ENCODE data around the gene ZNF394. TPM values are rescaled to one million over a fixed set of nuclear protein-coding genes. Genes with fewer than 3 reads are reported as not detected.

The ZNF394 gene
- total RNA-seq, 2 donors from 2014 or later: 10.8 to 20.2 TPM

DNA sequence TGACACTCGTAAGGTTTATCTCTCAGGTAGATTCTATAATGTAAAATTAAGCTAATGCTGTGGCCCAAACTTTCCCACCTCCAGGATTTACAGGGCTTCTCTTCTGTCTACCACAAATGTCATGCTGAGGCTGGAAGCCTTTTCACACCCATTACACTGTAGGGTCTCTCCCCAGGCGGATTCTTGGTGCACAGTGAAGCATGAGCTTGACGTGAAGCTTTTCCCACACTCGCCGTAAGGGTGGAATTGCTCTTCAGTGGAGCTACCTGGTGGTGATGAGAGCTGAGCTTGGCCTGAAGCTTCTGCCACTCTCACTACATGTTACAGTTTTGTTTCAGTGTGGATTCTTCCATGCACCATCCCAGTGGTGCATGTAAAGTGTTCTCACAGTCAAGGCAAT lies 40.5 kb upstream of the ZNF394 start:
- no peaks in the 10 kb centered on the region for H3K4me1 ChIP-seq
- peaks cover 5 to 24% of the 10 kb centered on the region in 2 donors for H3K9me3 ChIP-seq
- H3K27ac ChIP-seq: no peak overlapping the region
- no peak for DNase-seq (ENCODE audit: low spot score)
- no peak overlapping the region for H3K4me3 ChIP-seq
- H3K27me3 ChIP-seq: no peaks in the 10 kb centered on the region
- TF ChIP-seq, protein P1, sequence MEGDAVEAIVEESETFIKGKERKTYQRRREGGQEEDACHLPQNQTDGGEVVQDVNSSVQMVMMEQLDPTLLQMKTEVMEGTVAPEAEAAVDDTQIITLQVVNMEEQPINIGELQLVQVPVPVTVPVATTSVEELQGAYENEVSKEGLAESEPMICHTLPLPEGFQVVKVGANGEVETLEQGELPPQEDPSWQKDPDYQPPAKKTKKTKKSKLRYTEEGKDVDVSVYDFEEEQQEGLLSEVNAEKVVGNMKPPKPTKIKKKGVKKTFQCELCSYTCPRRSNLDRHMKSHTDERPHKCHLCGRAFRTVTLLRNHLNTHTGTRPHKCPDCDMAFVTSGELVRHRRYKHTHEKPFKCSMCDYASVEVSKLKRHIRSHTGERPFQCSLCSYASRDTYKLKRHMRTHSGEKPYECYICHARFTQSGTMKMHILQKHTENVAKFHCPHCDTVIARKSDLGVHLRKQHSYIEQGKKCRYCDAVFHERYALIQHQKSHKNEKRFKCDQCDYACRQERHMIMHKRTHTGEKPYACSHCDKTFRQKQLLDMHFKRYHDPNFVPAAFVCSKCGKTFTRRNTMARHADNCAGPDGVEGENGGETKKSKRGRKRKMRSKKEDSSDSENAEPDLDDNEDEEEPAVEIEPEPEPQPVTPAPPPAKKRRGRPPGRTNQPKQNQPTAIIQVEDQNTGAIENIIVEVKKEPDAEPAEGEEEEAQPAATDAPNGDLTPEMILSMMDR (IDR thresholded peaks at IDR 0.05): no peak
- no peaks in the 10 kb centered on the region for H3K36me3 ChIP-seq

DNA sequence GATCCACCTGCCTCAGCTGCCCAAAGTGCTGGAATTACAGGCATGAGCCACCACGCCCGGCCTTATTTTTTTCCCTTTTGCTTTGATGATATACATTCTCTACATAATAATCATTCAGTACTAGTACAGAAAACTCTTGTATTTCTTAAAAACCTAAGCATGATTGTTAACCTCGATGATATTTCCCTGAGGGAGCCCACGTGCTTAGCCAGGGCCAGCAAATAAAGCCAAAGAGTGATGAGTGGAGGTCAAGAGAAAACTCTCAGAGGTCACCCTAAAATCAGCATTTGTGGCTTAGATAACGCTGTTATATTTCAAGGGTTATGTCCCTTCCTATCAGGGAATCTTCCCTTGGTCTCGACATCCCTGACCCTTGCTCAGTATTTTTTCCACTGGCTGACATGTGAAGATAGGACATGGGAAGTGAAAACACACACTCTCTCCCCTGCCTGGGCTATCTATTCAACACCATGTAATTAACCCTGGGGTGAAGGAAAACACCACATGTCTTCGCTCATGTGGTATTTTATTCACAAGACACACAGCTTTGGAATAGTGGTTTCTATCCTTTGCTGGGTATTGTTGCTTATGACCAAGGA lies 39.2 kb upstream of the ZNF394 start:
- no peak for DNase-seq (ENCODE audit: low spot score)
- TF ChIP-seq, protein P1 (IDR thresholded peaks at IDR 0.05): no peak
- Histone ChIP-seq H3K4me3 (no peak overlapping the region), H3K27ac (no peak overlapping the region), H3K4me1 (no peaks in the 10 kb centered on the region), H3K9me3 (peaks cover 5 to 24% of the 10 kb centered on the region in 2 donors), H3K36me3 (no peaks in the 10 kb centered on the region), H3K27me3 (no peaks in the 10 kb centered on the region)

DNA sequence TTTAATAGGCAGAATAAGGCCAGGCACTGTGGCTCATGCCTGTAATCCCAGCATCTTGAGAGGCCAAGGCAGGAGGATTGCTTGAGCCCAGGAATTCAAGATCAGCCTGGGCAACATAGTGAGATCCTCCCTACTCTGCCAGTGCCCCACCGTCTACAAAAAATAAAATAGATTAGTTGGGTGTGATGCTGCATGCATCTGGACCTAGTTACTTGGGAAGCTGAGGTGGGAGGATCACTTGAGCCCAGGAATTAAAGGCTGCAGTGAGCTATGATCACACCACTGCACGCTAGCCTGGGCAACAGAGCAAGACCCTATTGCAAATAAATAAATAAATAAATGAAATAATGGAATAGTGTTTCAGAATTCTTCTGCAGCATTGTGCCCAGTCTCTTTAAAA lies 35.6 kb upstream of the ZNF394 start:
- Histone ChIP-seq H3K36me3 (peaks cover 26% of the 10 kb centered on the region), H3K9me3 (peaks cover 19 to 42% of the 10 kb centered on the region in 2 donors), H3K27ac (no peak overlapping the region), H3K27me3 (no peaks in the 10 kb centered on the region), H3K4me1 (no peaks in the 10 kb centered on the region), H3K4me3 (no peak overlapping the region)
- DNase-seq (ENCODE audit: low spot score): no peak
- TF ChIP-seq, protein P1 (IDR thresholded peaks at IDR 0.05): no peak

DNA sequence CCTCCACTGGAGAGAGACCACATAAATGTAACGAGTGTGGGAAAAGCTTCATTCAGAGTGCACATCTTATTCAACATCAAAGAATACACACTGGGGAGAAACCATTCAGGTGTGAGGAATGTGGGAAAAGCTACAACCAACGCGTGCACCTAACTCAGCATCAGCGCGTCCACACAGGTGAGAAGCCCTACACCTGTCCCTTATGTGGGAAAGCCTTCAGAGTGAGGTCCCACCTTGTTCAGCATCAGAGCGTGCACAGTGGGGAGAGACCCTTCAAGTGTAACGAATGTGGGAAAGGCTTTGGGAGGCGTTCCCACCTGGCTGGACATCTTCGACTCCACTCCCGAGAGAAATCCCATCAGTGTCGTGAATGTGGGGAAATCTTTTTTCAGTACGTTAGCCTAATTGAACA lies 31.3 kb upstream of the ZNF394 start:
- Histone ChIP-seq H3K9me3 (peaks cover 19 to 56% of the 10 kb centered on the region in 2 donors), H3K27ac (no peak overlapping the region), H3K36me3 (peaks cover 59% of the 10 kb centered on the region), H3K4me3 (no peak overlapping the region), H3K4me1 (no peaks in the 10 kb centered on the region), H3K27me3 (no peaks in the 10 kb centered on the region)
- no peak for DNase-seq (ENCODE audit: low spot score)
- TF ChIP-seq, protein P1 (IDR thresholded peaks at IDR 0.05): no peak

DNA sequence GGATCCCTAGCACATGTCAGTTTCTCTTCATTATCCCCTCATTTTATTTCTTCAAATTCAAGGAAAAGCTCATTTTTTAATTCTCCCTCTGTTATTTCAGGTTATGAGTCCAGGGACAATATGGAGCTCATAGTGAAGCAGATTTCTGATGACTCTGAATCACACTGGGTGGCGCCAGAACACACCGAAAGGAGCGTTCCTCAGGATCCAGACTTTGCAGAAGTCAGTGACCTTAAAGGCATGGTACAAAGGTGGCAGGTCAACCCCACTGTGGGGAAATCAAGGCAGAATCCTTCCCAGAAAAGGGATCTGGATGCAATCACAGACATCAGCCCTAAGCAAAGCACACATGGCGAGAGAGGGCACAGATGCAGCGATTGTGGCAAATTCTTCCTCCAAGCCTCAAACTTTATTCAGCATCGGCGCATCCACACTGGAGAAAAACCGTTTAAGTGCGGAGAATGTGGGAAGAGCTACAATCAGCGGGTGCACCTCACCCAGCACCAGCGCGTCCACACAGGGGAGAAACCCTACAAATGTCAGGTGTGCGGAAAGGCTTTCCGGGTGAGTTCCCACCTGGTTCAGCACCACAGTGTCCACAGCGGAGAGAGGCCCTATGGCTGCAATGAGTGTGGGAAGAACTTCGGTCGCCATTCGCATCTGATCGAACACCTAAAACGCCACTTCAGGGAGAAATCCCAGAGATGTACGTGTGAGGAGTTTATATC lies 25.8 kb upstream of the ZNF394 start:
- TF ChIP-seq, protein P1 (IDR thresholded peaks at IDR 0.05): no peak
- Histone ChIP-seq H3K27ac (no peak overlapping the region), H3K4me3 (no peak overlapping the region), H3K27me3 (no peaks in the 10 kb centered on the region), H3K9me3 (peaks cover 6 to 27% of the 10 kb centered on the region in 2 donors), H3K4me1 (no peaks in the 10 kb centered on the region), H3K36me3 (peaks cover 47% of the 10 kb centered on the region)
- DNase-seq (ENCODE audit: low spot score): no peak

Measured in right atrium auricular region (tissue), 2 donors.